Mammary epithelial cell (primary cell): Measurements from ENCODE around the gene COQ10A.

Source experiments
- EZH2 ChIP-seq: IDR thresholded peaks from 2 replicates; pipeline ENCODE4 v1.6.1; 2012; ENCODE audit warnings: low read length, inconsistent platforms, borderline replicate concordance
- TF ChIP-seq, protein P1 (sequence below), 2 donors: IDR thresholded peaks in 1 of 2; conservative IDR thresholded peaks in 1 of 2; 2 replicates each; pipeline ENCODE4 v1.5.1; 2011 to 2012; ENCODE audit warnings: inconsistent platforms in 2 of 2, low read length in 2 of 2, mild to moderate bottlenecking in 2 of 2, control low read depth in 1 of 2, low read depth in 1 of 2; ENCODE audit not compliant: insufficient read depth in 1 of 2; ENCODE audit errors: extremely low read depth in 1 of 2

DNA sequence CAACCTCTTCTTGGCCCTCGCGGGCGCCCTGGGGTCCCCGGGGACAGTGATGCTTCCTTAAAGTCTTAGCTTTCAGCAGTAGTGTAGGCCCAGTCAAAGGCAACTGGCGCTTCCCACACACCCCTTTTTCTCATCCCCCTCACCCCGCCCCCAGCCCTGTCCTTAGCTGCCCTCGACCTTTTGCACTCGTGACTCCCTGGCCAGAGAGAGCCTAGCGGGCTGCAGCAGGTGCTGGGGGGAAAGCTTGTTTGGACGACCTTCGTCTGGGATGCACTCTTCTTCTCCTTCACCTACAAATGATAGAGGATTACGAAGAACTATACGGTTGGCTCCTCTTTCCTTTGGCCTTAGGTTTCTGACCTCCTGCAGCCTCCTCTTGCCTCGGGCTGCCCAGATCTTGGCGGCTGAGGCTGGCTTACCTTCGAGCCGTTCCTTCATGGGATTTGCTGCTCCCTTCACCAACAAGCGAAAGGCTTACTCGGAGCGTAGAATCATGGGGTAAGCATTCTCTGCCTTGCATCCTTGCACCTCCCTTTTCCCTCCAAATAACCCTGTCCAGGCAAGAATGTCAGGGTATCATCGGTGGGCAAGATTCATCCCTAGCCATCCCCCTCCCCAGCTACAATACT is 815 bp downstream of the COQ10A start:
- TF ChIP-seq EZH2: no peak
- TF ChIP-seq, protein P1, sequence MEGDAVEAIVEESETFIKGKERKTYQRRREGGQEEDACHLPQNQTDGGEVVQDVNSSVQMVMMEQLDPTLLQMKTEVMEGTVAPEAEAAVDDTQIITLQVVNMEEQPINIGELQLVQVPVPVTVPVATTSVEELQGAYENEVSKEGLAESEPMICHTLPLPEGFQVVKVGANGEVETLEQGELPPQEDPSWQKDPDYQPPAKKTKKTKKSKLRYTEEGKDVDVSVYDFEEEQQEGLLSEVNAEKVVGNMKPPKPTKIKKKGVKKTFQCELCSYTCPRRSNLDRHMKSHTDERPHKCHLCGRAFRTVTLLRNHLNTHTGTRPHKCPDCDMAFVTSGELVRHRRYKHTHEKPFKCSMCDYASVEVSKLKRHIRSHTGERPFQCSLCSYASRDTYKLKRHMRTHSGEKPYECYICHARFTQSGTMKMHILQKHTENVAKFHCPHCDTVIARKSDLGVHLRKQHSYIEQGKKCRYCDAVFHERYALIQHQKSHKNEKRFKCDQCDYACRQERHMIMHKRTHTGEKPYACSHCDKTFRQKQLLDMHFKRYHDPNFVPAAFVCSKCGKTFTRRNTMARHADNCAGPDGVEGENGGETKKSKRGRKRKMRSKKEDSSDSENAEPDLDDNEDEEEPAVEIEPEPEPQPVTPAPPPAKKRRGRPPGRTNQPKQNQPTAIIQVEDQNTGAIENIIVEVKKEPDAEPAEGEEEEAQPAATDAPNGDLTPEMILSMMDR (conservative IDR thresholded peaks at IDR 0.05 in 1 of 2, IDR thresholded peaks at IDR 0.05 in 1 of 2; ENCODE audit: extremely low read depth in 1 of 2, insufficient read depth in 1 of 2, low read depth in 1 of 2, low read length in 2 of 2): no peak
